GM21528 (cell line): ENCODE measurements around the gene ADGRL2.
"Not testable (repeated sequence)": the region's sequence is repeated elsewhere in the genome, so short reads cannot be mapped to it uniquely, and the experiment has no call there.

Experiments
- ATAC-seq: cut with Tn5 transposase; IDR thresholded peaks from one replicate; pipeline ENCODE4 v1.9.1; 2021; ENCODE audit warnings: mild to moderate bottlenecking, moderate library complexity; ENCODE audit not compliant: unreplicated experiment, low FRiP score

ADGRL2 gene

GRCh38 chr1:81846630-81847029 is 45.9 kb downstream of the ADGRL2 start:
- ATAC-seq: no peak

DNA sequence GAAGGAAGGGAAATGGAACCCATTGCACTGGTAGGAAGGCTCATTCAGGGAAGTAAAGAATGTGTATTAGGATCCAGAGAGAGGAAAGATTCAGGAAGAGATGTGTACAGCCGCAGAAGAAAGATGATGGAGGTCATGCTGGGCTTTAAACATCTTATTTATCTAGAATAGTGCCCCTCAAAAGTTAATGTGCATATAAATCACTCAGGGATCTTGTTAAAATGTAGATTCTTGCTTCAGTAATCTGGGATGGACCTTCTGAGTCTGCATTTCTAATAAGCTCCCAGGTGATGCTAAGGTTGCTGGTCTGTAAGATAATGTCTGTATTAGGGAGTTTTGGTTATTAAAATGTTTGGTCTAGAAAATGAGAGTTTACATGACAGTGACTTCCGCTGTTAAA is 46.3 kb downstream of the ADGRL2 start:
- no peak for ATAC-seq

DNA sequence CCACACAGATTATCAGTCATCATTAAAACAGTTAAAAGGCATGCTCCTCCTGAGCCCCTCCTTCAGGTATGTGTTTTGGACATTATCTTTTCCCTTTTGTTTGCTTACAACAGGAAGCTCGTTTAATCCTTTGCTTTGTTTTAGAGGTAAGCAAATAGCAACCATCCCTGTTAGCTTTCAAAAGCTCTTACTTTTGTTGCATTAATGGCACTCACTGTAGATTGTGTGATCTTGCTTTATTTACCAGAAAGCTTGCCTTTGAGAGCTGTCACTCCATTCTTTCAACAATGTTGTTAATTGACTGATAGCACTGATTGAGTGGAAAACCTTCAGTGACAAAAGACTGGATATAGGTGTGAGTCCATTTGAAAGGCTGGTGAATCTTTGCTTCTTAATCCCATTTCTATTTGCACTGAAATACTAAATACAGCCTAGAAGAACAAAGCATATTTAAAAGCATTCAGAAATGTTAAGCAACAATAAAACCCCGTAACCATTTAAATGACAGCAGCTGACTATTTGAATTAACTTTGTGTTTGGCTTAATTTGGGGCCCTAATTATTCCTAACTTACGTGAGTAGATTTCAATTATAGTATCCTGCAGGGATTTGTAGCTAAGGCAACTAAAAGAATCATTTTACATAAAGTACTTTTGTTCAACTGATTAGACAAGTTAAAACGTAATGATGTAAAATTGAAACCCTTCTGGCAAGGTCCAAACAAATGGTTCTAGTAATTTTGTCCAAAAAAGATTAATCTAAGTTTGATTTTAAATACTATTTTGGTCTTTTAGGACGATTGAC is 48.3 kb downstream of the ADGRL2 start:
- ATAC-seq: no peak

DNA sequence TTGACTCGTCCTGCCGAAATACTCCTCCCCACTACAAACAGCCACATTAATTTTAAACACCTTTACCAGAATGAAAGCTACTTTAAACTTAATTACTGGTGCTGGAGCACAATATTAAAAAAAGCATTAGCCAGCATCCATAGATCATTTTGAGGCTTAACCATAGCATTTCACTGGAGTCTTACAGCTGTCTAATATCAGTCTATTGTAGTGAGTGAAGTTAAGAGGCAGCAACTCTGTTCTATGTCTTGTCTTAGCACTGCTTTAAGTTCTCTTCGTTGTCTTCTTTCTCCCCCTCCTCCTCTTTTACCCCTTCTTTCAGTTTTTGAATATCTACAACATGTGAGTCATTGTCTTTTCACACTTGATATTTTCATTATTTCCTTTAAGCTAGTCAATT is 49.3 kb downstream of the ADGRL2 start:
- ATAC-seq: no peak

- no peak for ATAC-seq
These were observed 49.8 kb downstream of the ADGRL2 start for GRCh38 chr1:81850495-81850894.

DNA sequence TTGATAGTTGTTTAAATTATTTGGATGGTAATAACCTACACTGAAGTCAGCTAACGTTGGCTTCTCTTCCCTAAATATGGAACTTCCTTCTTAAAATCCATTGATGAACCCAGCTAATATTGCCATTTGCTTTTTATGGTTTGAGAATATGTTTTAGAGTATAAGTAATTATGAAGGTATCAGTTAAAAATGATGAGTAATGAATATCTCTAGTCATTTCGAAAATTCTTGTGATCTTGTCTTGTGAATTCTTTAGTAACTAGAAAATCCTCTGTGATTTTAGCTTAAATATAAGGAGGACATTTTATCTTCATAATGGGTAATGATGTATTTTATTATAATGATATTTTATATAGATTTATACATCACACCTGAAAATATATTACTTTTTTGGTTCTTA is 50.5 kb downstream of the ADGRL2 start:
- no peak for ATAC-seq

DNA sequence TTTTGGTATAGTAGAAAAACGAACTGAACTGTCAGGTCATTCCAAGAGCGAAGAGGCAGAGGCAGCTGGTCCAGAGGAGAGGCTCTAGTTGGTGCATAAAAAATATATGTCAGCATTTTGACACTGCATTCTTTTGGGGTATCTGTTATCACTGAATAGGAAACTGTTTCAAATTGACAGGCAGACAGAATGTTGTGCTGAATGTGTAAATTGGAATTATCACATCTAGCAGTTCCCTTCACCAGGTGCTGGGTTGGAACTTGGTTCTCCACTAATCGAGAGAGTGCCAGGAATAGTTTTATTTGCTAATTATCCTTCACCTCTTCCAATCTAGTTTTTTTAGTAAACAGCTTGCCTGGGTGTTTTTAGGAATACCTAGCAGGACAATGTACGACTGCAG is 52.2 kb downstream of the ADGRL2 start:
- ATAC-seq: no peak

DNA sequence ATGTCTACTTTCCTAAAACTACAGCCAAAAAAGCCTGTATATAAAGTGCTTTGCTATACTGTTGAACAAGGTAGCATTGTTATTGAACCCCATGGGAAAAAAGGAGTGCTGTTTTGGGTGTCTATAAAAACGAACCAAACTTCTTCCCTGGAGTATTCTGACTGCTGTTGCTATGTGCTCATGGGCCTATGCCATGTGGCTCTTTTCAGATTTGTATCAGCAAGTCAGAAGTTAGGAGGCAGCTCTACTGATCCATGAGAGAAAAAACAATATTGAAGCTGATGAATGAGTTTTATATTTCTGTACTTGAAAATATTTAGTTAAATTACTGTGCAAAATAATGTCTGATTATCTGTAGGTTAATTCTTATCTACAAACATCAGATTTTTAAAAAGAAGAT is 66.5 kb downstream of the ADGRL2 start:
- no peak for ATAC-seq

GRCh38 chr1:81869307-81869706 is 68.6 kb downstream of the ADGRL2 start:
- no peak for ATAC-seq

GRCh38 chr1:81871091-81871490 is 70.4 kb downstream of the ADGRL2 start:
- not testable (repeated sequence) for ATAC-seq

DNA sequence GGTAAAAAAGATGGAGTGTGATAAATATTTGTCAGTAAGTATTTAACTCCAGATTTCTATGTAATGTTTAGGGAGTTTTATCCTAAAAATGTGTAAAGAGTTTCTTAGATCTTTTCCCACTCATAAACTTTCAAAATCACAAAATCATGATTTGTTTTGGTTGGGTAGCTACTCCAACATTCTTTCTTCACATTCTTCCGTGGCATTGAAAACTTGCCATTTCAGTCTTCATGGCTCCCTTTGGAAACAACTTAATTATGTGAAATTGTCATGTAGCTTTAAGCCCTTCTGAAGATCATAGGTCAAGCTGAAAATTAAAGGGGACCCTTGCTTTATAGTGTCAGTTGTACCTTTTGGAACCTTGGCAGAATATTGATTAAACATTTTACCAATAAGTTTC is 73.2 kb downstream of the ADGRL2 start:
- ATAC-seq: no peak

GRCh38 chr1:81874461-81874860 is 73.7 kb downstream of the ADGRL2 start:
- no peak for ATAC-seq

DNA sequence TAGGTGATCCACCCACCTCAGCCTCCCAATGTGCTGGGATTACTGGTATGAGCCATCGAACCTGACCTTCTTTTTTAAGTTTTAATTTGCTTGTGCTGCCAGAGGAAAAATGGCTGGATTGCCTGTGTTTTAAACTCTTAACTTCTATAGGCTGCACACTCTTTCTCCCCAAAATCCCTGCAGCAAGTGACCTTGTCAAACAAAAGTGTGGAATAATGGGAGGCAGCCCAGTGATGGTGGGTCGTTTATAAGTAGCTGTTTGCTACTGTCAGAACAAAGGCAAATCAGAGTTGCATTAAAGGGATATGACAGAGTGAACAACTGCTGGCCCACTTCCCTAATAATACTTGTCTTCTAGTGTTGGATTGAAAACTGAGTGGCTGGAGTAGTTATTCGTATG is 74.2 kb downstream of the ADGRL2 start:
- no peak for ATAC-seq

DNA sequence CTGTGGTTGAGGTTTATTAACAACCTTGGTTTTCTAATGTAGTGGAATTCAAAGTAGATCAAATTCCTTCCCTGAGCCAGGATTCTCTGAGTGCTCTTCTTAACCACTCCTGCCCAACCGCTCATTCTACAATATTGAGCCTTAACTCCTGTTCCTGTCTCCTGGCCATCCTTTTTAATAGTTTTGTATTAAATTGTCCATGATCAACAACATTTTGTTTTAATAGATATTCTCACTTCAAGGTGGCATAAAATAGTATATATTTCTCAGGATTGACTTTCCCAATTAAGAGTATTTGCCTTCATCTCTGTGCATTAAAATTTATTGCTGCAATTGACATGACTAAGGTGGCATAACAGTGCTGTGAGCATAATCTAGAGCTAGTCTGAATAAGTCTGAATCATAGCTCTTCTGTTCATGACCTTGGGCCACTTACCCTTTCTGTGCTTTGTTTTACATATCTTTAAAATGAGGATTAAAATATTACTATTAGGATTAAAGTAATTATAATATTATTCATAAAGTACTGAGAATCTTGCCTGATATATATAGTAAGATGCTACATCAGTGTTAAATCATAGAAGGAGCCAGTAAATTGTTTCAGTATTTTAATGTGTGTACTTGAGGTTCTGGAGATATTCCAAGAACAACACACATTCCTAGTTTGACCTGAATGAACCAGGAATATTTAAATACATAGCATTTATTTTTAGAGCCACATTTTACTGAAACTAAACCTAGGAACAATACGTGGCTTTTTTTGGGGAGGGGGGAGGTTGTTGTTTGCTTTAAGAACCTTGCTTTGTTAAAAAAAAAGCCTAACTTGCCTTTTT is 76.4 kb downstream of the ADGRL2 start:
- no peak for ATAC-seq

DNA sequence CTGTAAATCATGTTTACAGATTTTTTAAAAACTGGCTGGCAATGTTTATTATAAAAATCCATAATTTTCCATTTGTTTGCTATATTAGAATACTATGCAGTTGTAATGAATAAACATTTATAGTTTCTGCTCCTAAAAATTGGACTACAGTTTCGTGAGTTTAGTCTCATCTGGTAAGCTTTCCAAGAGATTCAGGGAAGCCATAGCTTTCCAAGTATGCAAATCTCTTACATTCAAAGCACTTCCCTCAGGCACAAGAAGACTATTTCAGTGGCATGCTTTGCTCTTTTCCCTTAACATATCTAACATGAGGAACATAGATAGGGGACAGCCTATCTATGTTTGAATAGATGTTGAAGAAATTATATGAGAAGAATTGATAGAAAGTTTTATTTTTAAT is 77.2 kb downstream of the ADGRL2 start:
- no peak for ATAC-seq

GRCh38 chr1:81878538-81878937 is 77.8 kb downstream of the ADGRL2 start:
- no peak for ATAC-seq

DNA sequence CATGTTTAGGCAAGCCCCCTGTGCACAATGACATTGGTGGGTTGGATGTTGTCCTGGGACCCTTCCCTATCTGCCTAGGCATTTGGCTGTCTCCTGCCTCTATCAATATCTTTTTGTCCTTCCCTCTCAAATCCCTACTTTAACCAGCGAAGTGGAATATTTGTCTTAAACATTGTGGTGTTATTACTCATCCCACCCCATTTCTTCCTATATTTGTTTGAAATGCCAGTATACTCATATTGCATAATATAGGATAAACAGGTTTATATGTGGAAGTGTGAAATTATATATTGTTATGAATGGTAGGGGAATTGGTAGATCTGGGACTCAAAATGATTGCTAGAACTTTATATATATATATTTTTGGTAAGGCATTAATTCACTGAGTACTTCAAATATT is 80.0 kb downstream of the ADGRL2 start:
- no peak for ATAC-seq

DNA sequence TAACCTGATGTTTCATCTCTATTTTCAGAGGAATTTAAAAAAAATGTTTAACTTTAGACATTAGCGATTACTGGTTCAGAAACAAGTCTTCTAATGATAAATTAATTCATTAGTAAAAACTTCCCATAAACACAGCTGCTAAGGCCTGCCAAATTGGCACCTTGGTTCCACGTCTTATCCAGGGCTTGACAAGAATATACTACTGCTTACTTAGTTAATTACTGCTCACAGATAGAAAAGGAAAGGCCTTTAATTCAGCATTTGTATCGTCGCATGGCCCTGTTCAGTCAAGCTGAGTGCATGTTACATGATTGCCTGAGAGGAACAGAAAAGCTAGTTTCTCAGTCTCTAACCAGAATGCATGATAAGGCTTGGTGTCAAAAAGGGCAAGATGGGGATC is 84.6 kb downstream of the ADGRL2 start:
- ATAC-seq: no peak

- not testable (repeated sequence) for ATAC-seq
These were observed 85.6 kb downstream of the ADGRL2 start for GRCh38 chr1:81886292-81886691.

- ATAC-seq: no peak
These were observed 86.8 kb downstream of the ADGRL2 start for GRCh38 chr1:81887421-81888144.

DNA sequence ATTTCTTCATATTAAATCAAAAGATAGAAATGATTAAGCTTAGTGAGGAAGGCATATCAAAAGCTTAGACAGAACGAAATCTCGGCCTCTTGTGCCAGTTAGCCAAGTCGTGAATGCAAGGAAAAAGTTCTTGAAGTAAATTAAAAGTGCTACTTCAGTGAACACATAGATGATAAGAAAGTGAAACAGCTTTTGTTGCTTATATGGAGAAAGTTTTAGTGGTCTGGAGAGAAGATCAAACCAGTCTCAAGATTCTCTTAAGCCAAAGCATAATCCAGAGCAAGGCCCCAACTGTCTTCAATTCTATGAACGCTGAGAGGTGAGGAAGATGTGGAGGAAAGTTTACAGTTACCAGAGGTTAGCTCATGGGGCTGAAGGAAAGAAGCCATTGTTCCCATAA is 88.4 kb downstream of the ADGRL2 start:
- no peak for ATAC-seq
